Measurements from ENCODE around the gene GAMT.

Gene GAMT

GRCh38 chr19:1433119-1434039 is 32.0 kb upstream of the GAMT start:
- Histone ChIP-seq H3K27me3 (ENCODE audit: control insufficient read depth in 2 of 2, insufficient read depth in 2 of 2, low read length in 2 of 2) (no peaks in the 10 kb centered on the region), H3K9ac (ENCODE audit: low read depth in 1 of 2, low read length in 2 of 2) (no peak overlapping the region), H3K27ac (ENCODE audit: low read depth in 2 of 2, low read length in 2 of 2) (no peak overlapping the region), H3K4me3 (ENCODE audit: low read length in 2 of 2) (no peak overlapping the region), H3K36me3 (ENCODE audit: control insufficient read depth in 2 of 2, insufficient read depth in 2 of 2, low read length in 2 of 2) (peaks cover 42 to 50% of the 10 kb centered on the region in 2 donors), H3K9me3 (ENCODE audit: control insufficient read depth in 2 of 2, low read length in 2 of 2) (no peaks in the 10 kb centered on the region), H3K4me1 (ENCODE audit: control insufficient read depth in 2 of 2, insufficient read depth in 2 of 2, low read length in 2 of 2) (peaks cover 2 to 10% of the 10 kb centered on the region in 2 donors)

- no peak overlapping the region for H3K27ac ChIP-seq (ENCODE audit: low read depth in 2 of 2, low read length in 2 of 2)
- no peak overlapping the region for H3K4me3 ChIP-seq (ENCODE audit: low read length in 2 of 2)
- peaks cover 2 to 5% of the 10 kb centered on the region in 2 donors for H3K4me1 ChIP-seq (ENCODE audit: control insufficient read depth in 2 of 2, insufficient read depth in 2 of 2, low read length in 2 of 2)
- H3K36me3 ChIP-seq (ENCODE audit: control insufficient read depth in 2 of 2, insufficient read depth in 2 of 2, low read length in 2 of 2), result peaks cover 46 to 50% of the 10 kb centered on the region in 2 donors
- no peaks in the 10 kb centered on the region for H3K9me3 ChIP-seq (ENCODE audit: control insufficient read depth in 2 of 2, low read length in 2 of 2)
- no peaks in the 10 kb centered on the region for H3K27me3 ChIP-seq (ENCODE audit: control insufficient read depth in 2 of 2, insufficient read depth in 2 of 2, low read length in 2 of 2)
- no peak overlapping the region for H3K9ac ChIP-seq (ENCODE audit: low read depth in 1 of 2, low read length in 2 of 2)
These were observed 31.2 kb upstream of the GAMT start for GRCh38 chr19:1432507-1432887.

GRCh38 chr19:1431759-1432506 is 30.6 kb upstream of the GAMT start:
- Histone ChIP-seq H3K9ac (ENCODE audit: low read depth in 1 of 2, low read length in 2 of 2) (no peak overlapping the region), H3K4me3 (ENCODE audit: low read length in 2 of 2) (no peak overlapping the region), H3K27ac (ENCODE audit: low read depth in 2 of 2, low read length in 2 of 2) (no peak overlapping the region), H3K9me3 (ENCODE audit: control insufficient read depth in 2 of 2, low read length in 2 of 2) (no peaks in the 10 kb centered on the region), H3K36me3 (ENCODE audit: control insufficient read depth in 2 of 2, insufficient read depth in 2 of 2, low read length in 2 of 2) (peaks cover 49 to 50% of the 10 kb centered on the region in 2 donors), H3K27me3 (ENCODE audit: control insufficient read depth in 2 of 2, insufficient read depth in 2 of 2, low read length in 2 of 2) (no peaks in the 10 kb centered on the region), H3K4me1 (ENCODE audit: control insufficient read depth in 2 of 2, insufficient read depth in 2 of 2, low read length in 2 of 2) (peaks cover 2 to 4% of the 10 kb centered on the region in 2 donors)

- Histone ChIP-seq H3K36me3 (ENCODE audit: control insufficient read depth in 2 of 2, insufficient read depth in 2 of 2, low read length in 2 of 2) (peaks cover 55 to 62% of the 10 kb centered on the region in 2 donors), H3K4me1 (ENCODE audit: control insufficient read depth in 2 of 2, insufficient read depth in 2 of 2, low read length in 2 of 2) (peaks cover 0 to 4% of the 10 kb centered on the region in 2 donors), H3K27ac (ENCODE audit: low read depth in 2 of 2, low read length in 2 of 2) (no peak overlapping the region), H3K4me3 (ENCODE audit: low read length in 2 of 2) (no peak overlapping the region), H3K9me3 (ENCODE audit: control insufficient read depth in 2 of 2, low read length in 2 of 2) (no peaks in the 10 kb centered on the region), H3K27me3 (ENCODE audit: control insufficient read depth in 2 of 2, insufficient read depth in 2 of 2, low read length in 2 of 2) (no peaks in the 10 kb centered on the region), H3K9ac (ENCODE audit: low read depth in 1 of 2, low read length in 2 of 2) (no peak overlapping the region)
These were observed 28.9 kb upstream of the GAMT start for GRCh38 chr19:1430246-1430645.

- no peak overlapping the region for H3K4me3 ChIP-seq (ENCODE audit: low read length in 2 of 2)
- H3K9ac ChIP-seq (ENCODE audit: low read depth in 1 of 2, low read length in 2 of 2), result no peak overlapping the region
- peaks cover 58 to 67% of the 10 kb centered on the region in 2 donors for H3K36me3 ChIP-seq (ENCODE audit: control insufficient read depth in 2 of 2, insufficient read depth in 2 of 2, low read length in 2 of 2)
- no peak overlapping the region for H3K27ac ChIP-seq (ENCODE audit: low read depth in 2 of 2, low read length in 2 of 2)
- peaks cover 0 to 4% of the 10 kb centered on the region in 2 donors for H3K4me1 ChIP-seq (ENCODE audit: control insufficient read depth in 2 of 2, insufficient read depth in 2 of 2, low read length in 2 of 2)
- H3K27me3 ChIP-seq (ENCODE audit: control insufficient read depth in 2 of 2, insufficient read depth in 2 of 2, low read length in 2 of 2), result no peaks in the 10 kb centered on the region
- H3K9me3 ChIP-seq (ENCODE audit: control insufficient read depth in 2 of 2, low read length in 2 of 2), result no peaks in the 10 kb centered on the region
These were observed 28.4 kb upstream of the GAMT start for GRCh38 chr19:1429750-1430149.

GRCh38 chr19:1428738-1429391 is 27.5 kb upstream of the GAMT start:
- no peak overlapping the region for H3K9ac ChIP-seq (ENCODE audit: low read depth in 1 of 2, low read length in 2 of 2)
- no peak overlapping the region for H3K4me3 ChIP-seq (ENCODE audit: low read length in 2 of 2)
- H3K36me3 ChIP-seq (ENCODE audit: control insufficient read depth in 2 of 2, insufficient read depth in 2 of 2, low read length in 2 of 2), result peaks cover 52 to 68% of the 10 kb centered on the region in 2 donors
- peaks cover 3 to 8% of the 10 kb centered on the region in 2 donors for H3K4me1 ChIP-seq (ENCODE audit: control insufficient read depth in 2 of 2, insufficient read depth in 2 of 2, low read length in 2 of 2)
- H3K27me3 ChIP-seq (ENCODE audit: control insufficient read depth in 2 of 2, insufficient read depth in 2 of 2, low read length in 2 of 2), result no peaks in the 10 kb centered on the region
- no peak overlapping the region for H3K27ac ChIP-seq (ENCODE audit: low read depth in 2 of 2, low read length in 2 of 2)
- H3K9me3 ChIP-seq (ENCODE audit: control insufficient read depth in 2 of 2, low read length in 2 of 2), result no peaks in the 10 kb centered on the region

GRCh38 chr19:1427221-1427920 is 26.0 kb upstream of the GAMT start:
- no peaks in the 10 kb centered on the region for H3K9me3 ChIP-seq (ENCODE audit: control insufficient read depth in 2 of 2, low read length in 2 of 2)
- H3K9ac ChIP-seq (ENCODE audit: low read depth in 1 of 2, low read length in 2 of 2), result no peak overlapping the region
- H3K27me3 ChIP-seq (ENCODE audit: control insufficient read depth in 2 of 2, insufficient read depth in 2 of 2, low read length in 2 of 2), result no peaks in the 10 kb centered on the region
- no peak overlapping the region for H3K27ac ChIP-seq (ENCODE audit: low read depth in 2 of 2, low read length in 2 of 2)
- peaks cover 52 to 67% of the 10 kb centered on the region in 2 donors for H3K36me3 ChIP-seq (ENCODE audit: control insufficient read depth in 2 of 2, insufficient read depth in 2 of 2, low read length in 2 of 2)
- H3K4me1 ChIP-seq (ENCODE audit: control insufficient read depth in 2 of 2, insufficient read depth in 2 of 2, low read length in 2 of 2), result peaks cover 3 to 8% of the 10 kb centered on the region in 2 donors
- no peak overlapping the region for H3K4me3 ChIP-seq (ENCODE audit: low read length in 2 of 2)

- H3K4me3 ChIP-seq (ENCODE audit: low read length in 2 of 2), result no peak overlapping the region
- H3K9ac ChIP-seq (ENCODE audit: low read depth in 1 of 2, low read length in 2 of 2), result no peak overlapping the region
- no peaks in the 10 kb centered on the region for H3K27me3 ChIP-seq (ENCODE audit: control insufficient read depth in 2 of 2, insufficient read depth in 2 of 2, low read length in 2 of 2)
- H3K9me3 ChIP-seq (ENCODE audit: control insufficient read depth in 2 of 2, low read length in 2 of 2), result no peaks in the 10 kb centered on the region
- no peak overlapping the region for H3K27ac ChIP-seq (ENCODE audit: low read depth in 2 of 2, low read length in 2 of 2)
- peaks cover 50 to 67% of the 10 kb centered on the region in 2 donors for H3K36me3 ChIP-seq (ENCODE audit: control insufficient read depth in 2 of 2, insufficient read depth in 2 of 2, low read length in 2 of 2)
- H3K4me1 ChIP-seq (ENCODE audit: control insufficient read depth in 2 of 2, insufficient read depth in 2 of 2, low read length in 2 of 2), result peaks cover 3 to 8% of the 10 kb centered on the region in 2 donors
These were observed 25.4 kb upstream of the GAMT start for GRCh38 chr19:1426736-1427135.

- no peak overlapping the region for H3K9ac ChIP-seq (ENCODE audit: low read depth in 1 of 2, low read length in 2 of 2)
- no peak overlapping the region for H3K4me3 ChIP-seq (ENCODE audit: low read length in 2 of 2)
- peaks cover 54 to 70% of the 10 kb centered on the region in 2 donors for H3K36me3 ChIP-seq (ENCODE audit: control insufficient read depth in 2 of 2, insufficient read depth in 2 of 2, low read length in 2 of 2)
- no peaks in the 10 kb centered on the region for H3K27me3 ChIP-seq (ENCODE audit: control insufficient read depth in 2 of 2, insufficient read depth in 2 of 2, low read length in 2 of 2)
- H3K9me3 ChIP-seq (ENCODE audit: control insufficient read depth in 2 of 2, low read length in 2 of 2), result no peaks in the 10 kb centered on the region
- no peak overlapping the region for H3K27ac ChIP-seq (ENCODE audit: low read depth in 2 of 2, low read length in 2 of 2)
- H3K4me1 ChIP-seq (ENCODE audit: control insufficient read depth in 2 of 2, insufficient read depth in 2 of 2, low read length in 2 of 2), result peaks cover 3 to 8% of the 10 kb centered on the region in 2 donors
These were observed 24.6 kb upstream of the GAMT start for GRCh38 chr19:1425902-1426301.

All from mucosa of rectum (tissue), 2 donors.